GM21390 (cell line): ENCODE measurements around the gene CYP2W1.
A peak's percentile ranks its signal among the peaks of the same experiment; 100 is the strongest.

Source experiments
- ATAC-seq: cut with Tn5 transposase; IDR thresholded peaks from one replicate; pipeline ENCODE4 v1.9.1; 2021; ENCODE audit not compliant: unreplicated experiment

Gene CYP2W1

DNA sequence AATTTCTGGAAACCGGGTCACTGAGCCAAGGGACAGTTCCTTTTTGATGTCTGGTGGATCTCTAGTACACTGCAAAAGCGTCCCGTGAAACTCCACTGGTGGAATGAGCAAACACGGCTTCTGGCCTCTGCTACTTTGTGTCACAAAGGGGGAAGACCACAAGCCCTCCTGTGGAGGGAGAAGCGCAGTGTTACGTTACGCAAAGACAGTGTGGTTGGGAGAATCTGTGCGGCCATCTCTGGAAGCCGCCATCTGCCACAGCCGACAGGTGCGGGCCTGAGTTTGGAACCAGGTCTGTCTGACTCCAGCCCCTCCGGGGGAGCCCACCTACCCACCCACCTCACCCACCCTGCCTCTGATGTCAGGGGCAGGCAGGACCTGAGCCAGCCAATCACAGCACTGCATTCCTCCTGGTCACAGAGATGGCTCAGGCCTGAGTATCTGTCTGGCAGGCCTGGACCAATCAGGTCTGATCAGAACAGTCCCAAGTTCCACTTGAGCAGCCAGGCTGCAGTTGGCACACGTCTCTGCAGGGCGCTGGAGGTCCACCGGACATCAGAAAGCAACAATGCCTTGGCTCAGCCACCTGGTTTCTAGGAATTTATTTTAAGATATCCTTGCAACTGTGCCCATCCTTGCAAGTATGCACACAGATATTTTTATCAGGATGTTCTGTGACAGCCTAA, 3.0 kb upstream of the CYP2W1 start:
- ATAC-seq = no peak

- ATAC-seq = no peak
These were observed 1.0 kb upstream of the CYP2W1 start for GRCh38 chr7:981793-982510.

- no peak for ATAC-seq
These were observed 424 bp upstream of the CYP2W1 start for GRCh38 chr7:982511-983003.

GRCh38 chr7:983616-984071, 663 bp downstream of the CYP2W1 start:
- no peak for ATAC-seq

GRCh38 chr7:984361-985126, 1.6 kb downstream of the CYP2W1 start:
- no peak for ATAC-seq

DNA sequence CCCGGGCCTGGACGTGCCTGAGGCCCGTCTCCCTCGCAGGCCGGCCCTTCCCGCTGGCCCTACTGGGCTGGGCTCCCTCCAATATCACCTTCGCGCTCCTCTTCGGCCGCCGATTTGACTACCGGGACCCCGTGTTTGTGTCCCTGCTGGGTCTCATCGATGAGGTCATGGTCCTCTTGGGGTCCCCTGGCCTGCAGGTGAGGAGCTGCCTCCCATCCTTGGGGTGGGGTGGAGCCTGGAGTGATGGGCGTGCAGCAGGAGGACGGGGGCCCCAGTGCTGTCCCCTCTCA, 2.1 kb downstream of the CYP2W1 start:
- ATAC-seq = no peak

DNA sequence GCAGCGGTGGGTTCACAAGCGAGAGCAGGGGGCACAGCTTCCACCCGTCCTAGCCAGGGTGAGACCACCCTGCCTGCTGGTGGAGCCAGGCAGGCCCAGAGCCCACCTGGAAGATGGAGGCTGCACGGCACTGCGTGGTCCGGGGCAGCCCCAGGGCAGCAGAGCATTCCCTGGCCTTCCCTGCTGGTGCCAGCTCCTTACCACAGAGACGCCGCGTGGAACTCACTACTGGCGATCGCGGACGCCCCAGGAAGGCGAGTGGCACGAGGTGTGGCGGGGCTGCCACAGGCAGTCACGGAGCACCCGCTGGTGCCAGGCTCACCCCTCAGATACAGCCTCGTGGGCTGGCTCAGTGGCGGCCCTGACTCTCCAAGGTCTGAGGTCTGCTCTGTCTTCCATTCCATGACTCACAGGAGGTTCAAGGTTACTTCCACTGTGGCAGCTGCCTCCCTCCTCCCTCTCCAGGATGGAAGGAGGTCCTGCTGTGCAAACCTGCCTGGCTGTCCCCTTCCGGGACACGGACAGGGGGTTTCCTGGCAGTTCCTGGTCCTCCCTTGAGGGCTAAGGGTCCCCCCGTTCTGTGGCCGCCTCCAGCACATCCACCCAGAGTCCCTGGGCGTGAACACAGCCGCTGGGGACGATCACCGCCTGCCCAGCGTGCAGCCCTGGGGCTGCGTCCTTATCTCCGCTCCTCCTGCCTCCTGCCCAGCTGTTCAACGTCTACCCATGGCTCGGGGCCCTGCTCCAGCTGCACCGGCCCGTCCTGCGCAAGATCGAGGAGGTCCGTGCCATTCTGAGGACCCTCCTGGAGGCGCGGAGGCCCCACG, 3.1 kb downstream of the CYP2W1 start:
- ATAC-seq = no peak

- no peak for ATAC-seq
These were observed 4.1 kb downstream of the CYP2W1 start for GRCh38 chr7:986766-987751.

GRCh38 chr7:987909-988308, 4.9 kb downstream of the CYP2W1 start:
- no peak for ATAC-seq

- no peak for ATAC-seq
These were observed 5.5 kb downstream of the CYP2W1 start for GRCh38 chr7:988426-988911.

DNA sequence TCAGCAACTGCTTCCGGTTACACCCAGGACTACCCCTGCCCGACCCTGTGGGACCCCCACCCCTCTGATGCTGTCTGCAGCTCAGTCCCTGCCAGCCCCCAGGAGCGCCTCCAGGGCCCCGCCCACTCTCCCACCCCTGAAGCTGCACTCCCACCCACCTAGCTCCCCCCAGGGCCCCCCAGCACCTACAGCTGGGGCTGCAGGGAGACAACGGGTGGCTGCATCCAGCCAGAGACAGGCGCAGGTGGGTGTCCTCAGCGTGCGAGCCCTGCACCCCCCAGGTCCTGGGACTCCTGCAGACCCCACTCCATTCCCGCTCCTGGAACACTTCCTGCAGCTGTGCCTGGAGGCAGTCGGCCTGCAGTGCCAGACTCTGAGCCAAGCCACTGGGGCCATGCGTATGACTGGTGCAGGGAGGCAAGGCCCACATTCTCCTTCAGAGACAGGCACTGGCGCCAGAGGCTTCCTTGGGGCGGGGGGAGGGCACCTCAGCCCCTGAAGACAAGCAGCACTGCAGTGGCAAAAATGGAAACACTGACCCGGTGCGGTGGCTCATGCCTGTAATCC, 6.1 kb downstream of the CYP2W1 start:
- ATAC-seq = no peak

- ATAC-seq = no peak
These were observed 7.5 kb downstream of the CYP2W1 start for GRCh38 chr7:990352-990932.

- ATAC-seq = no peak
These were observed 8.2 kb downstream of the CYP2W1 start for GRCh38 chr7:990933-991728.

DNA sequence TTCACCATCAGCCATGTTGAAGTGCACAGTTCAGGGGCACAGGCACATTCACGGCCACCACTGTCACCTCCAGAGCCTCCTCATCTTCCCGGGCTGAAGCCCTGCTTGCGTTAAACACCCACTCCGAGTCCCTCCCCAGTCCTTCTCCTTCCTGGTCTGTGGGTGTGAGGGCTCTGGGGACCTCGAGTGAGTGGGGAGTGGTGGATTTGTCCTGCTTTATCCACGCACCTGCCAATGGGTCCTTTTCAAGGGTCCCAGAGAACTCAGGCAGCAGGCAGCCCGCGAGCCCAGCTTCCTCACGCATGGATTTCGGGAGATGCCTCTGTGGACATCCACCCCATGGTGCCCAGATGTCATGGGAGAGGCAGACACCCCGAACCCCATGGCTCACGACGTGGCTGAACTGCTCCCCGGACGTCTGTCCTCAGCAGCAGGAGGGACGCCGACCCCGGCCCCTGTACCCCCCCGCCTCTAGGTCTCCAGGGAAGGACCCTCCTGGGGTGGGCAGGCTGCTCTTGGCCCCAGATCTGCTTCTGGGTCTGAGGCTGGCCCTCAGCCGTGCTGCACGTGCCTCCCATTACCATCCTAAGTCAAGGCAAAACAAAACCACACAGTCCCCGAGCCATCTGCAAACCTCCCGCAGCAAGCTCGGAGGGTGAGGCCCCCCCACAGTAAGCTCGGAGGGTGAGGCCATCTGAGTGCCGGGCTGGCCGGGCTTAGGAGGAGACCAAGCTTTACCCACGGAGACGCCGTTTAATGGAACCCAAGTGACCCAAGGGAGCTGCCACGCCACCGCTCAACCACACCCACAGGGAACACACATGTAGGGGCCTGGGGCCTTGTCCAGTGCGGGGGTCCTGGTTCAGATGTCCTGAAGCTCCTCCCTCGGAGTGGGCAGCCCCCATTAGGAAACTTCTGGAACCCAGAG, 9.0 kb downstream of the CYP2W1 start:
- ATAC-seq = no peak

GRCh38 chr7:992709-993607, 10.0 kb downstream of the CYP2W1 start:
- ATAC-seq = peak; percentile 71
